GM12873 (cell line): ENCODE measurements around the gene LRP3.

Source experiments
- TF ChIP-seq, protein P1 (sequence below): IDR thresholded peaks from 2 replicates; pipeline ENCODE4 v1.5.1; 2012; ENCODE audit warnings: low read depth, mild to moderate bottlenecking, moderate library complexity, low read length, control low read depth; ENCODE audit not compliant: insufficient read depth; ENCODE audit errors: missing control alignments

The LRP3 gene

DNA sequence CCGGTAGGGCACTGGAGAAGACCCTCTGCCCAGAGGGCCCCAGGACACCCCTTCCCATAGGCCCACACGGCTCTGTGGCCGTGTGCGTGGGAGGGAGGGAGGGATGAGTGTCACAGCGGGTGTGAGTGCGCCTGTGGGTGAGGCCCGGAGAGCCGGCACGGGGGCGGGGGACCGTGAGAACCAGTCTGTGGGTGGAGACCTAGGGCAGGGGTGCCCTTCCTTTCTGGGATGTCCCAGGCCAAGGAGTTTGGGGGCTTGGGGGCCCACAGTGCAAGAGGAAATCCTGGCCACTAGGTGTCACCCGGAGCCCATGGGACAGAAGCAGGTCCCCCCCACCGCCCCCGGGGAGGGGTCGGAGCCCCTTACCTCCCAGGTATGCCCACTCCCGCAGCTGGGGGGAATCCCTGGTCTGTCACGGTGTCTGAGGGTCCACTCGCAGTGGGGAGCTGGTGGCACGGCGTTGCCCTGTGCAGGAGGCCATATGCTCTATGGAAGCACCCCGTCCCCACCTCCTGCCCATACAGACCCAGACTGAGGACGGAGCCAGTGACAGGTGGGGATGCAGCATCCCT is 47.5 kb downstream of the LRP3 start:
- TF ChIP-seq, protein P1, sequence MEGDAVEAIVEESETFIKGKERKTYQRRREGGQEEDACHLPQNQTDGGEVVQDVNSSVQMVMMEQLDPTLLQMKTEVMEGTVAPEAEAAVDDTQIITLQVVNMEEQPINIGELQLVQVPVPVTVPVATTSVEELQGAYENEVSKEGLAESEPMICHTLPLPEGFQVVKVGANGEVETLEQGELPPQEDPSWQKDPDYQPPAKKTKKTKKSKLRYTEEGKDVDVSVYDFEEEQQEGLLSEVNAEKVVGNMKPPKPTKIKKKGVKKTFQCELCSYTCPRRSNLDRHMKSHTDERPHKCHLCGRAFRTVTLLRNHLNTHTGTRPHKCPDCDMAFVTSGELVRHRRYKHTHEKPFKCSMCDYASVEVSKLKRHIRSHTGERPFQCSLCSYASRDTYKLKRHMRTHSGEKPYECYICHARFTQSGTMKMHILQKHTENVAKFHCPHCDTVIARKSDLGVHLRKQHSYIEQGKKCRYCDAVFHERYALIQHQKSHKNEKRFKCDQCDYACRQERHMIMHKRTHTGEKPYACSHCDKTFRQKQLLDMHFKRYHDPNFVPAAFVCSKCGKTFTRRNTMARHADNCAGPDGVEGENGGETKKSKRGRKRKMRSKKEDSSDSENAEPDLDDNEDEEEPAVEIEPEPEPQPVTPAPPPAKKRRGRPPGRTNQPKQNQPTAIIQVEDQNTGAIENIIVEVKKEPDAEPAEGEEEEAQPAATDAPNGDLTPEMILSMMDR, result peak; percentile 54

DNA sequence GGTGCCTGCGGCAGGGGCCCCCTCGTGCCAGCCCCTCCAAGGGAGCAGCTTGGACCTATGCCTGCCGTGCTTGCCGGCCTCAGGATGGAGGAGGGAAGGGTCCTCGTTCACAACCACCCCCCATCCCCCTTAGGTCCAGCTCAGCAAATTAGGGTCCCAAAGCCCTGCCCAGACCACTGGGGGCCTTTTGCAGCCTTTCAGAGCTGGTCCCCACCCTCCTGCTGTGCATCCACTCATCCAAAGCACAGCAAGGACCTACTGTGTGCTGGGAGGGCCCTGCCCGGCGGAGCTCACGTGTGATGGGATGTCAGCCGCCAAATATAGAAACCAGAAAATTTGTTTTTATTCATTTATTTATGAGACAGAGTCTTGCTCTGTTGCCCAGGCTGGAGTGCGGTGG is 48.0 kb downstream of the LRP3 start:
- TF ChIP-seq, protein P1, result no peak

DNA sequence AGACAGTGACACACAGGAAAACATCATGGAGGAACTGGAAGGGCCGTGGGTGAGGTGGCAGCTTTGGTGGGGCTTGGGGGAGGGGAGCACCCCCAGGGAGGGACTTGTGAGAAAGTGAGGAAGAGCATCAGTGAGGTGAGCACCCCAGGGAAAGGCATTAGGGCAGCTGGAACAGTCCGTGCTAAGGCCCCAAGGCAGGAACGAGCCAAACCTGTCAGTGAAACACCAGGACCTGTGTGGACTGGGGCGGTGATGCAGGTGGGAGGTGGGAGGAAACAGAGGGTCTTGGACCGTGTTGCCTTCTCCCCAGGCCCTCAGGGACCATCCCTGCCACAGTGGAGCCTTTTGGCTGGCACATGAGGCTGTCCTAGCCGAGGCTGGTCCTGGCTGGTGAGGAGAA is 48.8 kb downstream of the LRP3 start:
- TF ChIP-seq, protein P1, result no peak

DNA sequence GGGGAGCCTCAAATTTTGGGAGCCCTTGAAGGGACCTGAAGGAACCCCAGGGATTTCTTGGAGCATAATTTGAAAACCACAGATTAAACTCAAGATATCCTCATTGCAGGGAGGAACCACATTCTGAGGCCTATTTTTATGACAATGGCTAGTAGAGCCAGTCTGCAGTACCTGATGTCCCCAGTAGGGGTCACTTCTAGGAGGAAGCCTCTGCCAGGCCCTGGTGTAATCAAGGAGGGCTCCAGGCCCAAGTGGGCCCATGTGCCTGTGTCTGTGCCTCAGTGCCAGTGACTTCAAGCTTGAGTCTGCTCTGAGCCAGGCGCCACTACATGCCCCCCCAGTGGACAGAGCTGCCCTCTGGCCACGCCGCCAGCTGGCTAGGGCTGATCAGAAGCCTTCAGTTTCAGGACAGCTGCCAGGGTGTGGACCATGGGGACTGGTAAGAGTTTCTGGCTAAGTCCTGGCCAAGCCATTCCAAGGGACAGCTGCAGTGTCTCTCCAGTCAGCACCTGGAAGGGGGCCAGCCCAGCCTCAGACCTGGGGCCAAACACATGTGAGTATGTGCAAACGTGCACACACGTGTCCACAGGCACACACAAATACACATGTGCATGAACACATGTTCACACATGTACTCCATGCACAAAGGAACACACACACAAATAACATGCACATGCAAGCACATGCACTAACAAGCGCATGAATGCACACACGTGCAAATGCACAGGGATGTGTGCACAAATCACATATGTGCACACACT is 52.0 kb downstream of the LRP3 start:
- TF ChIP-seq, protein P1, result peak; percentile 71

DNA sequence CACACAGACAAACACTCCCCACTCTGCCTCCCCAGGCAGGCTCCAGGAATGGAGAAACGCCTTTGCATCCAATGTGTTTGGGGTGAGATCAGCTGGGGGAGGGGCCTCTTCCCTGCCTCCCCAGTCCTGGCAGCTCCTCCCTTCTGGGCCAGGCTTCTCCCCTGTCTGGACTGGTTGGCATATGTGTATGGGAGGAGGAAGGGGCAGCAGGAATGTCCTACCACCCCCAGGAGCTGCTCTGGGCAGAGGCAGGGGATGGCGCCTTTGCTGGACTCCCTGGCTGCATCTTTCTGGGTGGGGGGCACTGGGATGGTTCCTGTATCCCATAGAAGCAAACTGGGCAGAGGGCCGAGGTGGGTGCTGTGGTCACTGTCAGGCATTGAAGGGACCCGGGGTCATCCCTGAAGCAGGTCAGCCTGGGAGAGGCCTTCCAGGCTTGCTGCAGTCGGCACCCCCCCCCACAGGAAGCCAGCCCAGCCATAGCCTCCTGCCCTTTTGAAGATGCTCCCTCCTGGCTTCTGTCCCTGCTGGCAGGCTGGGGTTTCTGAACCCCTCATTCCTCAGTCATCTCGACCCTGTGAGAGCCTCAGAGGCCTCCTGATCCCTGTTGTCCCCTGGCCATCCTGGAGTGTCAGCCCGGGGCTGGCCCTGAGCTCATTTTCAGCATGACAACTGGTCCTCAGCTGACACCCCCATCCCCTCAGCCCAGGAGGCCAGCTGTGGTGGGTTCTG is 52.7 kb downstream of the LRP3 start:
- TF ChIP-seq, protein P1, result no peak

DNA sequence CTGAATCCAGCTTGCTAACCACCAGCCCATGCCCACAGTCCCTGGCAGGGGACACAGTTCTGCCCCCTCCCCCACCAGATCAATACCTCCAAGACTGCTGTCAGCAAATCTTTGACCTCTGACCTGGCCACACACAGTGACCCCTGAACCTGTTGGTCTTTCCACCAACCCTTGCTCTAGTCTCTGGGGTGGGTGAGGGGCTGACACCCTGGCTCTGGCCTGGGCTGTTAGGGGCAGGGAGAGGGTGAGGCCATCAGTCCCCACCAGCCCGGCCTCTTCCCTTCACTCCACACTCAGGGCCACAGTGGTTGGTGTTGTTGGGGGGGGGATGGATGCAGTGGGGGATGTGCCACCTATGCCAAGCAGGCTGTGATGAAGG is 53.3 kb downstream of the LRP3 start:
- TF ChIP-seq, protein P1, result no peak

DNA sequence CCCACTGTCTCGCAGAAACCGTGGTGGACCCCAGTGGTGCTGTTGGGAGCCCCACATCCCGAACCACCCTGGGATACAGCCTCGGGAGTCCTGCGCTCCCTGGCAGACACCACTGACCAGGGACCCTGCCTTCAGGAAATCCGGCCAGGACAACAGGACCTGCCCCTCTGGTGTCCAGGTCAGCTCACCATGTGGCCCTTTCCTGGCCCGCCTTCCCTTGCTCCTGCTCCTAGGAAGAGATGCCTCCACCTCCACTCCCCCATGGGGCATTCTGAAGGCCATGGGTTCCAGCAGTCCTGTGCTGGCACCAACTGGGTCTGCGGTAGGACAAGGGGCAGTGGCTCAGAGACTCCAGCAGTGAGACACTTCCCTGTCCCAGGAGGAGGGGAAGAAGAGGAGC is 54.0 kb downstream of the LRP3 start:
- TF ChIP-seq, protein P1, result no peak
